ENCODE results near the gene ZNF384. TPM values are rescaled to one million over a fixed set of nuclear protein-coding genes. Genes with fewer than 3 reads are reported as not detected.

Gene ZNF384
- total RNA-seq, 1 donor from 2014 or later, result 50.6 TPM

DNA sequence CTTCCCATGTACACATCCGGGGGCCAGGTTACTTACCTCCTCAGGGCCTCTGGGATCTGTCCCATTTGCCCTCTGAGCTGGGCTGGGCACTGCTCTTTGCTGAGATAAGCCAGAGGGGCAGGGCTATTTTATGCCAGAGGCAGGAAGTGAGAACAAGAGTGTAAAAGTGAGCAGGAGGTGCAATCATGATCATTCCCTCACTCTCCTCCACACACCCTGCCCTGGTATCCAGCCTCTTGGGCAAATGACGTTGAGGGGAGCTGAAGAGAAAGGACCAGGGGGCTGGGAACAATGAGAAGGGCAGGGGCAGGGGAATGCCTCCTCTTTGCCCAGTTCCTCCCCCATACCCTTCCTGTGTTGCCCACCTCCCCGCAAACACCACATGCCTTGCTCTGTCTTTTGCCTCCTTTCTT lies 57.6 kb downstream of the ZNF384 start:
- peaks cover 4% of the 10 kb centered on the region for H3K9me3 Mint-ChIP-seq (ENCODE audit: unreplicated experiment)
- no peaks in the 10 kb centered on the region for H3K79me2 ChIP-seq (ENCODE audit: insufficient read depth, low read length)
- FAIRE-seq (no peak), DNase-seq (ENCODE audit: low read depth) (no peak)
- no peaks in the 10 kb centered on the region for H3K36me3 ChIP-seq (ENCODE audit: insufficient read depth, low read length)
- H3K27me3 ChIP-seq (ENCODE audit: insufficient read depth, low read length), result no peaks in the 10 kb centered on the region
- H3K4me3 Mint-ChIP-seq (ENCODE audit: unreplicated experiment), result no peak overlapping the region
- no peak overlapping the region for H3K4me3 ChIP-seq (ENCODE audit: insufficient read depth, low read depth, low read length)
- no peak overlapping the region for H3K27ac Mint-ChIP-seq (ENCODE audit: unreplicated experiment)
- H3K36me3 Mint-ChIP-seq (ENCODE audit: low read depth, unreplicated experiment), result no peaks in the 10 kb centered on the region
- no peak overlapping the region for H3K27ac ChIP-seq (ENCODE audit: low read depth, low read length)
- no peaks in the 10 kb centered on the region for H3K9me3 ChIP-seq (ENCODE audit: insufficient read depth, low read depth, low read length)
- H4K20me1 ChIP-seq (ENCODE audit: insufficient read depth, low read length), result no peaks in the 10 kb centered on the region
- peaks cover 5% of the 10 kb centered on the region for H3K4me1 ChIP-seq (ENCODE audit: insufficient read depth, low read length)
- H3K4me2 ChIP-seq (ENCODE audit: low read length), result no peak overlapping the region
- peaks cover 3% of the 10 kb centered on the region for H3K27me3 Mint-ChIP-seq (ENCODE audit: low read depth, unreplicated experiment)
- TF ChIP-seq EZH2 (IDR thresholded peaks at IDR 0.05; ENCODE audit: insufficient read depth, low read length) (no peak), CTCF (IDR thresholded peaks at IDR 0.05; ENCODE audit: insufficient read depth, low read depth, low read length) (no peak)
- H3K4me1 Mint-ChIP-seq (ENCODE audit: low read depth, unreplicated experiment), result peaks cover 16% of the 10 kb centered on the region
- peak overlapping the region; percentile 18 for H2AFZ ChIP-seq (ENCODE audit: low read depth, low read length)
- no peak overlapping the region for H3K9ac ChIP-seq (ENCODE audit: low read length)

GRCh38 chr12:6630736-6631135 lies 58.4 kb downstream of the ZNF384 start:
- no peak for TF ChIP-seq CTCF (IDR thresholded peaks at IDR 0.05; ENCODE audit: insufficient read depth, low read depth, low read length)
- no peak for TF ChIP-seq EZH2 (IDR thresholded peaks at IDR 0.05; ENCODE audit: insufficient read depth, low read length)
- peaks cover 9% of the 10 kb centered on the region for H3K4me1 Mint-ChIP-seq (ENCODE audit: low read depth, unreplicated experiment)
- H2AFZ ChIP-seq (ENCODE audit: low read depth, low read length), result no peak overlapping the region
- no peak overlapping the region for H3K4me2 ChIP-seq (ENCODE audit: low read length)
- H3K79me2 ChIP-seq (ENCODE audit: insufficient read depth, low read length), result no peaks in the 10 kb centered on the region
- DNase-seq (ENCODE audit: low read depth), result no peak
- no peak for FAIRE-seq
- H3K4me3 Mint-ChIP-seq (ENCODE audit: unreplicated experiment), result no peak overlapping the region
- H3K9me3 Mint-ChIP-seq (ENCODE audit: unreplicated experiment), result no peaks in the 10 kb centered on the region
- no peaks in the 10 kb centered on the region for H3K36me3 Mint-ChIP-seq (ENCODE audit: low read depth, unreplicated experiment)
- peaks cover 2% of the 10 kb centered on the region for H3K4me1 ChIP-seq (ENCODE audit: insufficient read depth, low read length)
- H3K9ac ChIP-seq (ENCODE audit: low read length), result no peak overlapping the region
- H3K4me3 ChIP-seq (ENCODE audit: insufficient read depth, low read depth, low read length), result no peak overlapping the region
- H3K27ac Mint-ChIP-seq (ENCODE audit: unreplicated experiment), result no peak overlapping the region
- H3K36me3 ChIP-seq (ENCODE audit: insufficient read depth, low read length), result no peaks in the 10 kb centered on the region
- H3K27me3 Mint-ChIP-seq (ENCODE audit: low read depth, unreplicated experiment), result peaks cover 3% of the 10 kb centered on the region
- H3K27ac ChIP-seq (ENCODE audit: low read depth, low read length), result no peak overlapping the region
- H3K9me3 ChIP-seq (ENCODE audit: insufficient read depth, low read depth, low read length), result no peaks in the 10 kb centered on the region
- no peaks in the 10 kb centered on the region for H3K27me3 ChIP-seq (ENCODE audit: insufficient read depth, low read length)
- H4K20me1 ChIP-seq (ENCODE audit: insufficient read depth, low read length), result no peaks in the 10 kb centered on the region

GRCh38 chr12:6627616-6628015 lies 61.6 kb downstream of the ZNF384 start:
- no peaks in the 10 kb centered on the region for H3K9me3 Mint-ChIP-seq (ENCODE audit: unreplicated experiment)
- no peaks in the 10 kb centered on the region for H3K36me3 Mint-ChIP-seq (ENCODE audit: low read depth, unreplicated experiment)
- H3K4me1 Mint-ChIP-seq (ENCODE audit: low read depth, unreplicated experiment), result peaks cover 4% of the 10 kb centered on the region
- Histone ChIP-seq H3K36me3 (ENCODE audit: insufficient read depth, low read length) (no peaks in the 10 kb centered on the region), H3K4me1 (ENCODE audit: insufficient read depth, low read length) (no peaks in the 10 kb centered on the region), H3K4me2 (ENCODE audit: low read length) (no peak overlapping the region), H3K27ac (ENCODE audit: low read depth, low read length) (no peak overlapping the region), H2AFZ (ENCODE audit: low read depth, low read length) (no peak overlapping the region), H4K20me1 (ENCODE audit: insufficient read depth, low read length) (no peaks in the 10 kb centered on the region), H3K9me3 (ENCODE audit: insufficient read depth, low read depth, low read length) (no peaks in the 10 kb centered on the region), H3K4me3 (ENCODE audit: insufficient read depth, low read depth, low read length) (no peak overlapping the region), H3K27me3 (ENCODE audit: insufficient read depth, low read length) (no peaks in the 10 kb centered on the region), H3K9ac (ENCODE audit: low read length) (no peak overlapping the region), H3K79me2 (ENCODE audit: insufficient read depth, low read length) (no peaks in the 10 kb centered on the region)
- no peak for TF ChIP-seq EZH2 (IDR thresholded peaks at IDR 0.05; ENCODE audit: insufficient read depth, low read length)
- no peak for TF ChIP-seq CTCF (IDR thresholded peaks at IDR 0.05; ENCODE audit: insufficient read depth, low read depth, low read length)
- FAIRE-seq (no peak), DNase-seq (ENCODE audit: low read depth) (no peak)
- H3K4me3 Mint-ChIP-seq (ENCODE audit: unreplicated experiment), result no peak overlapping the region
- no peak overlapping the region for H3K27ac Mint-ChIP-seq (ENCODE audit: unreplicated experiment)
- H3K27me3 Mint-ChIP-seq (ENCODE audit: low read depth, unreplicated experiment), result peaks cover 3% of the 10 kb centered on the region

All from astrocyte (in vitro differentiated cells and primary cell).